HepG2 (cell line): ENCODE data around the gene S100G. TPM values are rescaled to one million over a fixed set of nuclear protein-coding genes. Genes with fewer than 3 reads are reported as not detected.

Experiments
- ATAC-seq: fragments of 200-7000 bp; cut with Tn5 transposase; 3 replicates; pipeline ENCODE4 v1.9.1; 2020; ENCODE audit warnings: mild to moderate bottlenecking, moderate library complexity
- BruUV-seq: library from RNA; stranded (reverse); fragments of 400-500 nt; replicated peaks from 2 replicates; lab custom pipeline; 2021; lab: Mats Ljungman, UMichigan
- CTCF ChIA-PET: fragments of 300-600 bp; formaldehyde crosslinking; extraction: SDS; loops from one replicate; lab custom pipeline; 2021; ENCODE audit warnings: low total read pairs, inconsistent platforms, low intra/inter-chr PET ratio; lab: Yijun Ruan, JAX
- POLR2A ChIA-PET: fragments of 350-600 bp; sonication (Branson Sonifier 250); formaldehyde crosslinking; loops from one replicate; lab custom pipeline; 2020; ENCODE audit warnings: antibody characterized with exemption, inconsistent platforms; lab: Yijun Ruan, JAX
- DNase-seq: peaks from one replicate; pipeline ENCODE4 v3.0.0-alpha.2; 2015; ENCODE audit warnings: low spot score
- FAIRE-seq: peaks from 3 replicates; lab custom pipeline; 2011; peaks lifted over from hg19 to GRCh38; lab: Jason Lieb, UNC
- H2AFZ ChIP-seq: one replicate; pipeline ENCODE4 v1.6.1; 2011; ENCODE audit warnings: low read length, inconsistent platforms
- H3K27ac ChIP-seq: fragments of 300-600 bp; 3 replicates; pipeline ENCODE4 v1.8.0; 2011; ENCODE audit warnings: mixed run types, mild to moderate bottlenecking, mixed read lengths, low read length, inconsistent platforms; ENCODE audit not compliant: insufficient read depth; ENCODE audit errors: extremely low read length
- H3K27me3 ChIP-seq, 2 experiments: fragments of 200-600 bp in 1 of 2; 2 replicates in 1 of 2; 3 replicates in 1 of 2; pipeline versions ENCODE4 v1.6.0 to v1.8.0; 2011; ENCODE audit warnings: low read length in 2 of 2, mild to moderate bottlenecking in 2 of 2, moderate library complexity in 2 of 2, inconsistent platforms in 1 of 2; ENCODE audit not compliant: insufficient read depth in 2 of 2, control insufficient read depth in 1 of 2
- H3K36me3 ChIP-seq, 2 experiments: fragments of 200-600 bp in 1 of 2; replicated peaks in 1 of 2; 2 replicates in 1 of 2; 3 replicates in 1 of 2; pipeline versions ENCODE4 v1.5.1 to v1.8.0; 2011; ENCODE audit warnings: low read length in 2 of 2, inconsistent platforms in 1 of 2; ENCODE audit not compliant: insufficient read depth in 2 of 2, control insufficient read depth in 1 of 2
- H3K4me1 ChIP-seq: 2 replicates; pipeline ENCODE4 v1.5.1; 2012; ENCODE audit warnings: low read length, inconsistent platforms; ENCODE audit not compliant: insufficient read depth
- H3K4me2 ChIP-seq: 2 replicates; pipeline ENCODE4 v1.6.0; 2011; ENCODE audit warnings: low read depth, low read length, inconsistent platforms
- H3K4me3 ChIP-seq, 3 experiments: fragments of 200-600 bp in 1 of 3; sonication (generic), shearing (Covaris generic) in 1 of 3; replicated peaks in 1 of 3; 2 replicates each; pipeline ENCODE4 v1.5.1; 2011 to 2016; ENCODE audit warnings: low read length in 3 of 3, inconsistent platforms in 2 of 3, low read depth in 2 of 3, mild to moderate bottlenecking in 2 of 3, control low read depth in 1 of 3, mixed read lengths in 1 of 3; ENCODE audit not compliant: insufficient read depth in 1 of 3
- H3K79me2 ChIP-seq: one replicate; pipeline ENCODE4 v1.6.1; 2011; ENCODE audit warnings: low read length, inconsistent platforms; ENCODE audit not compliant: insufficient read depth
- H3K9ac ChIP-seq: 2 replicates; pipeline ENCODE4 v1.6.0; 2011; ENCODE audit warnings: mild to moderate bottlenecking, low read depth, low read length, inconsistent platforms; ENCODE audit not compliant: insufficient read depth
- H3K9me3 ChIP-seq: 2 replicates; pipeline ENCODE4 v1.5.1; 2012; ENCODE audit warnings: mild to moderate bottlenecking, low read length
- H4K20me1 ChIP-seq: 2 replicates; pipeline ENCODE4 v1.6.0; 2011; ENCODE audit warnings: inconsistent platforms, mild to moderate bottlenecking, low read length, moderate library complexity; ENCODE audit not compliant: insufficient read depth
- ARID4A ChIP-seq: sonication (generic); formaldehyde crosslinking; IDR thresholded peaks from 2 replicates; pipeline ENCODE4 v1.5.0; 2020; ENCODE audit warnings: mild to moderate bottlenecking, missing genetic modification reagents, borderline replicate concordance
- LCORL ChIP-seq, 2 experiments: fragments of 450-650 bp in 1 of 2; sonication (generic) in 1 of 2; formaldehyde crosslinking in 1 of 2; IDR thresholded peaks; 2 replicates each; pipeline versions ENCODE4 v1.5.0 to v1.6.1; 2017 to 2020; ENCODE audit warnings: antibody characterized with exemption in 1 of 2, missing genetic modification reagents in 1 of 2
- MED8 ChIP-seq: sonication (generic); formaldehyde crosslinking; IDR thresholded peaks from 2 replicates; pipeline ENCODE4 v1.8.1; 2023; ENCODE audit warnings: mild to moderate bottlenecking, missing genetic modification reagents; ENCODE audit not compliant: insufficient replicate concordance
- PCBP2 ChIP-seq: fragments of 200-400 bp; formaldehyde crosslinking; optimal IDR thresholded peaks from 2 replicates; pipeline ENCODE3; 2018; ENCODE audit warnings: low read length, low read depth; ENCODE audit not compliant: poor library complexity, severe bottlenecking
- RELA ChIP-seq: sonication (generic); formaldehyde crosslinking; IDR thresholded peaks from 2 replicates; pipeline ENCODE4 v1.4.0; 2020; ENCODE audit warnings: missing genetic modification reagents
- SIN3A ChIP-seq: IDR thresholded peaks from 2 replicates; pipeline ENCODE4 v1.6.1; 2011; ENCODE audit warnings: low read depth, mild to moderate bottlenecking, control low read depth, low read length, borderline replicate concordance
- TERF1 ChIP-seq: sonication (generic); formaldehyde crosslinking; IDR thresholded peaks from 2 replicates; pipeline ENCODE4 v1.8.0; 2022; ENCODE audit warnings: mild to moderate bottlenecking, missing genetic modification reagents, moderate library complexity
- ZBTB39 ChIP-seq: sonication (generic); formaldehyde crosslinking; IDR thresholded peaks from 2 replicates; pipeline ENCODE4 v1.5.0; 2020; ENCODE audit warnings: missing genetic modification reagents
- ZNF383 ChIP-seq: sonication (generic); formaldehyde crosslinking; IDR thresholded peaks from 2 replicates; pipeline ENCODE4 v1.4.0; 2020; ENCODE audit warnings: missing genetic modification reagents, mild to moderate bottlenecking, borderline replicate concordance
- ZNF530 ChIP-seq: sonication (generic); formaldehyde crosslinking; IDR thresholded peaks from 2 replicates; pipeline ENCODE4 v1.5.0; 2020; ENCODE audit warnings: low read depth, mild to moderate bottlenecking, missing genetic modification reagents
- ZNF577 ChIP-seq: sonication (generic); formaldehyde crosslinking; IDR thresholded peaks from 2 replicates; pipeline ENCODE4 v1.4.0; 2020; ENCODE audit warnings: mild to moderate bottlenecking, low read depth, missing genetic modification reagents, borderline replicate concordance
- ZNF598 ChIP-seq: sonication (generic); formaldehyde crosslinking; IDR thresholded peaks from 2 replicates; pipeline ENCODE4 v1.5.1; 2020; ENCODE audit warnings: mild to moderate bottlenecking, missing genetic modification reagents, borderline replicate concordance
- ZNF891 ChIP-seq: sonication (generic); formaldehyde crosslinking; IDR thresholded peaks from 2 replicates; pipeline ENCODE4 v1.5.0; 2020; ENCODE audit warnings: mild to moderate bottlenecking, missing genetic modification reagents
- WGBS: methylation state at CpG from one replicate; pipeline ENCODE4 v1.1.6; 2017; ENCODE audit warnings: low lambda C conversion rate; 5-methylcytosine and 5-hydroxymethylcytosine counted together
- in situ Hi-C: cut with HindIII; loops from 2 replicates; pipeline ENCODE4 v1.10.0; 2017; ENCODE audit warnings: low pct_unique_long_range_greater_than_20kb; ENCODE audit not compliant: extremely low pct_ligation_motif_present
- intact Hi-C: fragments of 100-400 bp; cut with micrococcal nuclease; formaldehyde crosslinking; loops from one replicate; pipeline ENCODE4 v1.10.0; 2022; ENCODE audit not compliant: unreplicated experiment
- polyA plus RNA-seq, 8 experiments: library from polyadenylated mRNA; depleted of rRNA in 3 of 8; stranded (reverse) in 7 of 8; unstranded in 1 of 8; fragments of >200 nt; fragmentation: Illumina TruSeq in 4 of 8; extraction: Trizol in 4 of 8; gene quantifications; 2 replicates each; pipeline versions ENCODE4 v1.2.1 to v1.2.3, GENCODE V29; 2011 to 2016; ENCODE audit warnings: low read depth in 4 of 8, missing spikeins in 1 of 8, mixed read lengths in 1 of 8; ENCODE audit not compliant: insufficient read depth in 1 of 8
- total RNA-seq, 5 experiments: library from RNA; depleted of rRNA; stranded (reverse); fragments of >200 nt; fragmentation: Illumina TruSeq; extraction: Trizol; gene quantifications; 2 replicates each; pipeline ENCODE4 v1.2.3, GENCODE V29; 2016; ENCODE audit warnings: low read depth in 1 of 5

S100G gene
- total and polyA plus RNA-seq, 2 of the 13 experiments (the other 11 are each of a cell fraction or from before 2014, with no cell fraction given) = not detected

GRCh38 chrX:16629909-16630308 is 20.0 kb upstream of the S100G start (continued):
- TF ChIP-seq TERF1 = no peak
- TF ChIP-seq ZNF577 (CRISPR knock-in tag) = no peak

GRCh38 chrX:16633754-16634153 is 16.2 kb upstream of the S100G start:
- ChIA-PET CTCF (no interaction called here), POLR2A (no interaction called here)
- DNase-seq (no peak), FAIRE-seq (no peak), ATAC-seq (no peak)
- peaks cover 1 to 3% of the 10 kb centered on the region in 2 experiments; a peak in 2 of 5 replicates for H3K36me3 ChIP-seq
- intact Hi-C loops (no loop called here), in situ Hi-C loops (no loop called here)
- BruUV-seq = no TSS peak
- no peak overlapping the region for H3K4me3 ChIP-seq
- H3K9me3 ChIP-seq = no peaks in the 10 kb centered on the region
- H3K27ac ChIP-seq = no peak overlapping the region
- H3K4me2 ChIP-seq = no peak overlapping the region
- H3K4me1 ChIP-seq = no peaks in the 10 kb centered on the region
- H3K9ac ChIP-seq = no peak overlapping the region
- no peaks in the 10 kb centered on the region for H3K79me2 ChIP-seq
- 98% methylated on average over 4 of the region's 4 CpGs for WGBS
- no peaks in the 10 kb centered on the region for H4K20me1 ChIP-seq
- H2AFZ ChIP-seq = no peak overlapping the region
- H3K27me3 ChIP-seq = no peaks in the 10 kb centered on the region
- TF ChIP-seq ZNF530 (no peak), MED8 (CRISPR knock-in tag) (no peak), ZNF598 (no peak), ARID4A (CRISPR knock-in tag) (no peak), SIN3A (no peak), RELA (no peak), ZBTB39 (CRISPR knock-in tag) (no peak), ZNF891 (no peak), PCBP2 (no peak), ZNF383 (CRISPR knock-in tag) (no peak), LCORL (IDR thresholded peaks at IDR 0.05) (no peak), LCORL (CRISPR knock-in tag; IDR thresholded peaks at IDR 0.05) (no peak)
